CD4-positive, alpha-beta memory T cell (primary cell): ENCODE data around the gene RRAGB. TPM values are rescaled to one million over a fixed set of nuclear protein-coding genes. Genes with fewer than 3 reads are reported as not detected.
"Not testable (repeated sequence)": the region's sequence is repeated elsewhere in the genome, so short reads cannot be mapped to it uniquely, and the experiment has no call there.

Experiments
- CTCF ChIA-PET: fragments of 350-600 bp; sonication (Branson Sonifier 250); formaldehyde crosslinking; loops from one replicate; lab custom pipeline; 2021; ENCODE audit warnings: inconsistent platforms; ENCODE audit not compliant: partially characterized antibody; lab: Charles Lee
- POLR2A ChIA-PET: fragments of 350-600 bp; sonication (Branson Sonifier 250); formaldehyde crosslinking; loops from one replicate; lab custom pipeline; 2021; ENCODE audit not compliant: partially characterized antibody; lab: Charles Lee
- DNase-seq, 5 donors: peaks; one replicate each; pipeline versions ENCODE4 v3.0.0 to v3.0.0-alpha.2; 2020 to 2022; ENCODE audit warnings: mixed read lengths in 1 of 5
- H3K27ac ChIP-seq: one replicate; pipeline ENCODE4 v1.7.0; 2013; ENCODE audit warnings: low read depth, low read length
- H3K27me3 ChIP-seq: 2 replicates; pipeline ENCODE4 v1.7.0; 2013; ENCODE audit warnings: mild to moderate bottlenecking, low read length, moderate library complexity; ENCODE audit not compliant: insufficient read depth
- H3K36me3 ChIP-seq: 2 replicates; pipeline ENCODE4 v1.7.0; 2013; ENCODE audit warnings: mild to moderate bottlenecking, low read length, moderate library complexity; ENCODE audit not compliant: insufficient read depth
- H3K4me1 ChIP-seq: 2 replicates; pipeline ENCODE4 v1.7.0; 2013; ENCODE audit warnings: mild to moderate bottlenecking, low read length, moderate library complexity; ENCODE audit not compliant: insufficient read depth
- H3K4me3 ChIP-seq, 2 donors: one replicate each; pipeline ENCODE4 v1.7.0; 2013; ENCODE audit warnings: low read length in 2 of 2, mild to moderate bottlenecking in 1 of 2
- H3K9me3 ChIP-seq, 2 donors: one replicate each; pipeline ENCODE4 v1.7.0; 2013; ENCODE audit warnings: low read length in 2 of 2, control low read depth in 1 of 2; ENCODE audit not compliant: control insufficient read depth in 1 of 2
- H3K27ac Mint-ChIP-seq, 7 donors: one replicate each; pipeline ENCODE4 v1.8.0; 2020 to 2021; ENCODE audit warnings: mixed read lengths in 7 of 7, mild to moderate bottlenecking in 6 of 7, inconsistent platforms in 3 of 7, moderate library complexity in 3 of 7
- H3K27me3 Mint-ChIP-seq, 2 donors: one replicate each; pipeline ENCODE4 v1.8.0; 2020 to 2021; ENCODE audit warnings: mixed read lengths in 2 of 2
- H3K36me3 Mint-ChIP-seq, 2 donors: one replicate each; pipeline ENCODE4 v1.8.0; 2020 to 2021; ENCODE audit warnings: mixed read lengths in 2 of 2, inconsistent platforms in 1 of 2, mild to moderate bottlenecking in 1 of 2
- H3K4me1 Mint-ChIP-seq, 4 donors: one replicate each; pipeline ENCODE4 v1.8.0; 2020 to 2021; ENCODE audit warnings: mixed read lengths in 4 of 4, mild to moderate bottlenecking in 1 of 4
- H3K4me3 Mint-ChIP-seq, 8 donors: one replicate each; pipeline ENCODE4 v1.8.0; 2020 to 2021; ENCODE audit warnings: mixed read lengths in 8 of 8, mild to moderate bottlenecking in 7 of 8, moderate library complexity in 6 of 8, inconsistent platforms in 3 of 8
- H3K9me3 Mint-ChIP-seq, 8 donors: one replicate each; pipeline ENCODE4 v1.8.0; 2020 to 2021; ENCODE audit warnings: mixed read lengths in 8 of 8, mild to moderate bottlenecking in 5 of 8, inconsistent platforms in 3 of 8, moderate library complexity in 1 of 8
- intact Hi-C: fragments of 100-400 bp; cut with micrococcal nuclease; formaldehyde crosslinking; loops from one replicate; pipeline ENCODE4 v1.15.1; 2023
- polyA plus RNA-seq, 2 donors: library from polyadenylated mRNA; unstranded; fragments of 300-500 nt; fragmentation: Illumina TruSeq; gene quantifications; one replicate each; pipeline ENCODE4 v1.2.3, GENCODE V29; 2021
- total RNA-seq, 2 experiments: library from RNA; stranded (reverse); gene quantifications; one replicate each; pipeline ENCODE4 v1.2.3, GENCODE V29; 2021

Gene RRAGB
- total and polyA plus RNA-seq, 4 experiments from 2014 or later, result 9.8 to 16.6 (median 12.5) TPM

DNA sequence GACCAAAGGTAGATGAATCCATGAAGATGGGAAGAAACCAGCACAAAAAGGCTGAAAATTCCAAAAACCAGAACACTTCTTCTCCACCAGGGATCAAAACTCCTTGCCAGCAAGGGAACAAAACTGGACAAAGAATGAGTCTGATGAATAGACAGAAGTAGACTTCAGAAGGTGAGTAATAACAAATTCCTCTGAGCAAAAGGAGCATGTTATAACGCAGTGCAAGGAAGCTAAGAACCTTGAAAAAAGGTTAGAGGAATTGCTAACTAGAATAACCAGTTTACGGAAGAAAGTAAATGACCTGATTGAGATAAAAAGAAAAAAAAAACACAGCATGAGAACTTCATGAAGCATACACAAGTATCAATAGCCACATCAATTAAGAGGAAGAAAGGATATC lies 14.1 kb upstream of the RRAGB start:
- intact Hi-C loops, DNase-seq, H3K27me3 ChIP-seq, H3K36me3 ChIP-seq, H3K4me3 ChIP-seq, H3K9me3 ChIP-seq, H3K27ac ChIP-seq, H3K27me3 Mint-ChIP-seq, H3K36me3 Mint-ChIP-seq: not testable (repeated sequence)
- ChIA-PET CTCF (interaction anchor here (1.2 kb wide), 1 partner anchor 14 kb away, joined by 4 read pairs; the partner anchor contains the start of gene RRAGB), POLR2A (interaction anchor here (1.3 kb wide), 1 partner anchor 14 kb away, joined by 8 read pairs; the partner anchor contains the start of gene RRAGB)
- H3K27ac Mint-ChIP-seq, result peak overlapping the region in 3 of 7 donors; percentile 19 to 31 (median 30)
- peaks cover 0 to 25% (median 8%) of the 10 kb centered on the region in 8 donors for H3K9me3 Mint-ChIP-seq
- peaks cover 33% of the 10 kb centered on the region for H3K4me1 ChIP-seq
- peak overlapping the region in 3 of 8 donors; percentile 20 to 60 (median 52) for H3K4me3 Mint-ChIP-seq
- H3K4me1 Mint-ChIP-seq, result peaks cover 31 to 62% (median 41%) of the 10 kb centered on the region in 4 donors

DNA sequence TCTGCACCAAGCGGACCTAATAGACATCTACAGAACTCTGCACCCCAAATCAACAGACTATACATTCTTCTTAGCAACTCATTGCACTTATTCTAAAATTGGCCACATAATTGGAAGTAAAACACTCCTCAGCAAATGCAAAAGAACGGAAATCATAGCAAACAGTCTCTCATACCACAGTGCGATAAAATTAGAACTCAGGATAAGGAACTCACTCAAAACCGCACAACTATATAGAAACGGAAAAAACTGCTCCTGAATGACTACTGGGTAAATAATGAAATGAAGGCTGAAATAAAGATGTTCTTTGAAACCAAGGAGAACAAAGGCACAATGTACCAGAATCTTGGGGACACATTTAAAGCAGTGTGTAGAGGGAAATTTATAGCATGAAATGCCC lies 12.5 kb upstream of the RRAGB start:
- H3K27me3 ChIP-seq, CTCF ChIA-PET, H3K36me3 ChIP-seq, intact Hi-C loops, POLR2A ChIA-PET, DNase-seq, H3K9me3 ChIP-seq, H3K27ac ChIP-seq, H3K4me3 ChIP-seq, H3K27me3 Mint-ChIP-seq, H3K36me3 Mint-ChIP-seq: not testable (repeated sequence)
- Mint-ChIP-seq H3K4me1 (peaks cover 23 to 51% (median 32%) of the 10 kb centered on the region in 4 donors), H3K4me3 (peak overlapping the region in 7 of 8 donors; percentile 34 to 77 (median 47)), H3K27ac (peak overlapping the region; percentile 6 to 84 (median 15)), H3K9me3 (peaks cover 0 to 24% (median 12%) of the 10 kb centered on the region in 8 donors)
- peaks cover 28% of the 10 kb centered on the region for H3K4me1 ChIP-seq

DNA sequence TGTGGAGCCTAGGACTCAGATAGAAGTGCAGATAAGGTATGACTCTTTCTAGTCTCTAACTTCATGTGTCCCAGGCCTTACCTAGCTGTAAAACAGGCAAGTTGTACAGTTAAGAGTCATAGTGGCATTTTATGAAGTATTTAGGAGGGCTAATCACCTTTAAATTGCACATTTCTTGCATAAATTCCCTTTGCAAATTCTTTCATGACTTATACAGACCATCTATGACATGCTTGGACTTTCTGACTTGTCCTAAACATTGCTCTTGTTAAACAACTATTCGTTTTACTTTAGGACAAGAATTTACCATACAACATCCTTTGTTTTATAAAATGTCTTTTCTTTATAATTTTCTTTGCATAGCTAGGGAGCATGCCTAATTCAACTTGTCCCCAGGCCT lies 7.8 kb upstream of the RRAGB start:
- H3K9me3 Mint-ChIP-seq, result peaks cover 0 to 15% (median 11%) of the 10 kb centered on the region in 8 donors
- no peaks in the 10 kb centered on the region for H3K27me3 ChIP-seq
- ChIA-PET CTCF (no interaction called here), POLR2A (no interaction called here)
- no peaks in the 10 kb centered on the region for H3K36me3 Mint-ChIP-seq
- H3K4me1 Mint-ChIP-seq, result peaks cover 9 to 18% (median 12%) of the 10 kb centered on the region in 4 donors
- H3K9me3 ChIP-seq, result peaks cover 0 to 3% of the 10 kb centered on the region in 2 donors
- no peak overlapping the region for H3K27ac ChIP-seq
- no peak for DNase-seq
- no peaks in the 10 kb centered on the region for H3K36me3 ChIP-seq
- intact Hi-C loops, result loop anchor here (10.0 kb wide), 1 partner anchor 575 kb away; no protein-coding TSS in a partner anchor
- H3K4me1 ChIP-seq, result no peaks in the 10 kb centered on the region
- H3K27me3 Mint-ChIP-seq, result no peaks in the 10 kb centered on the region
- no peak overlapping the region for H3K4me3 Mint-ChIP-seq
- no peak overlapping the region for H3K4me3 ChIP-seq
- H3K27ac Mint-ChIP-seq, result no peak overlapping the region

DNA sequence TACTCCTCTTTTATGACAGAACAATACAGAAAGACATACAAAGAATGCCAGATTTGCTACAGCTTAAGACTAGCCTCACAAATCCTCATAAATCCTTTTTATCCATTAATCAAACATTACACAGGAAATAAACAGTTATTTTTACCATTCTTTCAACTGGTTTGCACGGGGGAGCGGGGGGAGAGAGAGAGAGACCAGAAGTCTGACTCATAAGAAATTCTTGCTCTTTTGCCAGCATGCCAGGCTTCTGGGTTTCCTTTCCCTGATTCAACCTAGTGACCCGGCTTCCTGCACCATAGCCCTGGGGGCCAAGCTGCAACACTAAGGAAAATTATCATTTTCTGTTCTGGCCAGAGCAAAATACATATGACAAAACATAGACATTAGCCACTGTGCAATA lies 6.8 kb upstream of the RRAGB start:
- Histone ChIP-seq H3K27ac (no peak overlapping the region), H3K4me3 (no peak overlapping the region), H3K36me3 (no peaks in the 10 kb centered on the region), H3K9me3 (peaks cover 0 to 3% of the 10 kb centered on the region in 2 donors), H3K27me3 (no peaks in the 10 kb centered on the region), H3K4me1 (no peaks in the 10 kb centered on the region)
- Mint-ChIP-seq H3K27me3 (no peaks in the 10 kb centered on the region), H3K4me3 (no peak overlapping the region), H3K27ac (no peak overlapping the region), H3K36me3 (no peaks in the 10 kb centered on the region), H3K4me1 (peaks cover 1 to 9% (median 3%) of the 10 kb centered on the region in 4 donors), H3K9me3 (peaks cover 0 to 15% (median 11%) of the 10 kb centered on the region in 8 donors)
- ChIA-PET POLR2A (no interaction called here), CTCF (no interaction called here)
- intact Hi-C loops, result loop anchor here (10.0 kb wide), 1 partner anchor 576 kb away; no protein-coding TSS in a partner anchor
- no peak for DNase-seq

DNA sequence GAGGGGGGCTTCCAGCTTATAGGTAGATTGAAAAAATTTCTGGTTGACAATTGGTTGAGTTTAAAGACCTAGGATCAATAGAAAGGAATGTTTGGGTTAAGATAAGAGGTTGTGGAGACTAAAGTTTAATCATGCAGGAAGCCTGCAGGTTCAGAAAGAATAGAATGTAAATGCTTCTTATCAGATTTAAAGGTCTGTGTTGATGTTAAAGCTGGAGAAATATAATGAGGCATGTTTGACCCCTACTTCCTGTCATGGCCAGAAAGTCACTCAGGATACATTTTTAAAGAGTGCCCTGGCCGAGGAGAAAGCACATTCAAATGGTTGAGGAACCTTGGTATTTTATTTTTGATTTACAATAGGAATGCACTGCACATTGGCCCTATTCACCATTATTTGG lies 3.9 kb upstream of the RRAGB start:
- H3K27me3 ChIP-seq, result no peaks in the 10 kb centered on the region
- peaks cover 9% of the 10 kb centered on the region for H3K4me1 ChIP-seq
- no peak overlapping the region for H3K4me3 ChIP-seq
- H3K36me3 ChIP-seq, result no peaks in the 10 kb centered on the region
- H3K27ac Mint-ChIP-seq, result no peak overlapping the region
- H3K27me3 Mint-ChIP-seq, result no peaks in the 10 kb centered on the region
- ChIA-PET CTCF (no interaction called here), POLR2A (no interaction called here)
- intact Hi-C loops, result loop anchor here (10.0 kb wide), 1 partner anchor 579 kb away; no protein-coding TSS in a partner anchor
- no peaks in the 10 kb centered on the region for H3K36me3 Mint-ChIP-seq
- DNase-seq, result no peak
- peaks cover 0 to 13% (median 5%) of the 10 kb centered on the region in 8 donors for H3K9me3 Mint-ChIP-seq
- H3K9me3 ChIP-seq, result peaks cover 0 to 3% of the 10 kb centered on the region in 2 donors
- H3K4me1 Mint-ChIP-seq, result peaks cover 6 to 14% (median 13%) of the 10 kb centered on the region in 4 donors
- no peak overlapping the region for H3K27ac ChIP-seq
- no peak overlapping the region for H3K4me3 Mint-ChIP-seq

DNA sequence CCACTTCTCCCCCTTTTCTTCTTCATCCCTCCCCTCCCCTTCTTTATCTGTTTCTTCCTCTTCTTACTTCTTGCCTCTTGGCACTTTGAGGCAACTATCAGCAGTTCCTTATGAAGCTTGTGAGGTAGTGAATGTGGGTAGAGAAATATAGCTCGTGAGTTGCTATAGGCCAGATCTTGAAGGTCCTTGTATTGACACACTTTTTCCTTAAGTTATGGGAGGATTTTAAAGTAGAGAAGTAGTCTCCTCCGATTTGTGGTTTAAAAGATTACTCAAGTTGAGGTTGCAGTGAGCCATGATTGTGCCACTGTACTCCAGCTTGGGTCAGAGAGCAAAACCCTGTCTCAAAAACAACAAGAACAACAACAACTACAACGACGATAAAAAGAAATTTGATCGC lies 3.4 kb upstream of the RRAGB start:
- H3K4me1 Mint-ChIP-seq, result peaks cover 7 to 18% (median 13%) of the 10 kb centered on the region in 4 donors
- intact Hi-C loops, result loop anchor here (10.0 kb wide), 1 partner anchor 579 kb away; no protein-coding TSS in a partner anchor
- no peak overlapping the region for H3K27ac Mint-ChIP-seq
- Histone ChIP-seq H3K4me1 (peaks cover 15% of the 10 kb centered on the region), H3K27ac (no peak overlapping the region), H3K36me3 (no peaks in the 10 kb centered on the region), H3K4me3 (no peak overlapping the region), H3K27me3 (no peaks in the 10 kb centered on the region), H3K9me3 (peaks cover 0 to 3% of the 10 kb centered on the region in 2 donors)
- CTCF ChIA-PET, result no interaction called here
- no peak for DNase-seq
- no peak overlapping the region for H3K4me3 Mint-ChIP-seq
- no peaks in the 10 kb centered on the region for H3K36me3 Mint-ChIP-seq
- POLR2A ChIA-PET, result no interaction called here
- no peaks in the 10 kb centered on the region for H3K27me3 Mint-ChIP-seq
- H3K9me3 Mint-ChIP-seq, result peaks cover 0 to 13% (median 4%) of the 10 kb centered on the region in 8 donors

DNA sequence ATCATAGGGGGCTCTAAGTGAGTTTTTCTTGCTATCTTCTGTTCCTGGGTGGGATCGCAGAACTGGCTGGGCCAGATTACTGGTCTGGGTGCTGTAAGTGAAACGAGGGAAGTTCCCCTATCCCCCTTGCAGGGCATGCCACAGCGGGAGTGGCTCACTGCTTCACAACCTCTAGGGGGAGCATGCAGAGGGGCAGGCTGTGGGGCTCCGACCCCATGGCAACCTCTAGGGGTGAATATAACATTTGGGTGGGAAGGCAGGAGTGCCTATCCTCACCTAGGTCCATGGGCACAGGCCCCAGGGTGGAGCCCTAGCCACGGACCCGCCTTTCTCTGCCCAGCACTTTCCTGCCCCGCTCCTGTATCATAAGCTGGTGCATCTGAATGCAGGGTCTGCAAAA lies 1.7 kb upstream of the RRAGB start:
- H3K27ac Mint-ChIP-seq, result no peak overlapping the region
- intact Hi-C loops, result loop anchor here (2.0 to 10.0 kb wide), 7 partner anchors 21 to 1011 kb away; partner anchors contain the start of genes MAGED2 and NBDY
- H3K4me3 Mint-ChIP-seq, result no peak overlapping the region
- no peak overlapping the region for H3K4me3 ChIP-seq
- H3K27me3 ChIP-seq, result no peaks in the 10 kb centered on the region
- no peak for DNase-seq
- no peaks in the 10 kb centered on the region for H3K36me3 ChIP-seq
- peaks cover 22% of the 10 kb centered on the region for H3K4me1 ChIP-seq
- H3K36me3 Mint-ChIP-seq, result no peaks in the 10 kb centered on the region
- H3K27ac ChIP-seq, result no peak overlapping the region
- POLR2A ChIA-PET, result interaction anchor here (1.5 kb wide), 1 partner anchor 227 kb away, joined by 3 read pairs; no protein-coding TSS in a partner anchor
- H3K4me1 Mint-ChIP-seq, result peaks cover 7 to 25% (median 13%) of the 10 kb centered on the region in 4 donors
- H3K27me3 Mint-ChIP-seq, result no peaks in the 10 kb centered on the region
- CTCF ChIA-PET, result no interaction called here
- H3K9me3 ChIP-seq, result no peaks in the 10 kb centered on the region
- peaks cover 0 to 2% (median 0%) of the 10 kb centered on the region in 8 donors for H3K9me3 Mint-ChIP-seq
